Neural progenitor cell (in vitro differentiated cells): Measurements from ENCODE around the gene MCM3.

Experiments
- CTCF ChIP-seq: fragments of 200-600 bp; sonication (generic); IDR thresholded peaks from 2 replicates; pipeline ENCODE4 v1.5.1; 2017; ENCODE audit warnings: antibody characterized with exemption, mild to moderate bottlenecking
- EZH2 ChIP-seq: fragments of 200-600 bp; sonication (generic); IDR thresholded peaks from 2 replicates; pipeline ENCODE4 v1.6.1; 2017; ENCODE audit warnings: antibody characterized with exemption, mild to moderate bottlenecking, moderate library complexity

GRCh38 chr6:52227495-52227894 is 57.0 kb downstream of the MCM3 start:
- TF ChIP-seq CTCF (no peak), EZH2 (no peak)
